ENCODE measurements around the gene PRR36.
"Not testable (repeated sequence)": the region's sequence is repeated elsewhere in the genome, so short reads cannot be mapped to it uniquely, and the experiment has no call there.

Gene PRR36

DNA sequence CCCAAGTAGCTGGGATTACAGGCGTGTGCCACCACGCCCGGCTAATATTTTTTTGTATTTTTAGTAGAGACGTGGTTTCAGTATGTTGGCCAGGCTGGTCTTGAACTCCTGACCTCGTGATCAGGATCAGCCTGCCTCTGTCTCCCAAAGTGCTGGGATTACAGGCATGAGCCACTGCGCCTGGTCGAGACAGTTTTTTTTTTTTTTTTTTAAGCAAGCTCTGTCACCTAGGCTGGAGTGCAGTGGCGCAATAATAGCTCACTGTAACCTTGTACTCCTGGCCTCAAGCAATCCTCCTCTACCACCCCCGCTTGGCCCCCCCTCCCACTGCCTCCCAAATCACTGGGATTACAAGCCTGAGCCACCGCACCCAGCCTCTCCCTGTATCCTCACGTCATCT lies 23.1 kb upstream of the PRR36 start:
- Mint-ChIP-seq H3K36me3 (no peaks in the 10 kb centered on the region), H3K27ac (peak overlapping the region; percentile 78), H3K9me3 (no peaks in the 10 kb centered on the region), H3K4me1 (peaks cover 5% of the 10 kb centered on the region), H3K4me3 (no peak overlapping the region), H3K27me3 (peaks cover 39% of the 10 kb centered on the region)
- DNase-seq: no peak
- CTCF ChIA-PET: no interaction called here

DNA sequence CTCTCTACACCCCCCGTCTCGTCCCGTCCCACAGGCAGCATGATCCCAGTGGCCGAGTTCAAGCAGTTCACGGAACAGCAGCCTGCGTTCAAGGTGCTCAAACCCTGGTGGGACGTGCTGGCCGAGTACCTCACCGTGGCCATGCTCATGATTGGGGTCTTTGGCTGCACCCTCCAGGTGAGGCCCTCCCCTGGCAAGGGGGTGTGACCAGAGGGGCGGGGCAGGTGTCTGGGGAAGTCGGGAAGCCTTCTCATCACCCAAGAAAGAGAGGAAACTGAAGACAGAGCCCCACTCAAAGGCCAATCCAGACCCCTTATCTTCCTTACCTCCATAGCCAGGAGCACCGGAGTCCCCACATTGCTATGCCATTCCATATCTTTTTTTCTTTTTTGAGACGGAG lies 21.4 kb upstream of the PRR36 start:
- no peak for DNase-seq
- CTCF ChIA-PET: no interaction called here
- Mint-ChIP-seq H3K36me3 (no peaks in the 10 kb centered on the region), H3K9me3 (no peaks in the 10 kb centered on the region), H3K4me3 (no peak overlapping the region), H3K4me1 (no peaks in the 10 kb centered on the region), H3K27me3 (peaks cover 48% of the 10 kb centered on the region), H3K27ac (no peak overlapping the region)

DNA sequence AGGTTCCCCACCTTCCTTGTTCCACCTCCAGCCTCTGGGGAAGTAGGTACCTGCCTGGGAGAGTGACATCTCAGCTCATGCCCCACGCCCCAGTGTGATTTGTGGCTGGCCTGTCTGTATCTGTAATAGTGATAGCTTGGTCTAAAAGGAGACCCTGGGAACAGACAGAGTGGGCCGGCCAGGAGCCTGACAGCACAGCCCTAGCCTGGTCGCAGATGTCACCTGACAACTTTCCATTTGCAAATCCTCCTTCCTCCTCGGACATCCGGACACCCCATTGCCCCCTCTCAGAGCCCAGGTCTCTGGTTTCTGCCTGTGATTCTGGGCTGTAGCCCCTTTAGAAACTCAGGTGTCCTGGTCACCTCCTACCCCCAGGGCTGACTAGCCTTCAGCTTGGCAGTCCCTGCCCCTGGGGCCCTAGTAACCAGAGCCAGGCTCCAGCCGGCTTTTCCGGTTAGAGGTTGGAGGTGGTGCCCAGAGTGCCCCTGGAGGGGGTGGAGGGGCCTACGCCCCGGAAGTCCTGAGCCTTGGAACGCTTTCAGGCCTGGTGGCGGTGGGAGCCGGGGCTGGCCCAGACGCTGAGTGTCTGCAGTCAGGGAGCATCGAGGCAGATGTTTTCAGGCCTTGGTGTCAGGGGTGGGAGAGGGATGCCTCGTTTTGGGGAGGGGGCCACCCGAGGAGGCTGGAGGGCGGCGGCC lies 20.6 kb upstream of the PRR36 start:
- no peak overlapping the region for H3K4me3 Mint-ChIP-seq
- no peak overlapping the region for H3K27ac Mint-ChIP-seq
- no peaks in the 10 kb centered on the region for H3K36me3 Mint-ChIP-seq
- H3K27me3 Mint-ChIP-seq: peaks cover 53% of the 10 kb centered on the region
- H3K4me1 Mint-ChIP-seq: no peaks in the 10 kb centered on the region
- H3K9me3 Mint-ChIP-seq: no peaks in the 10 kb centered on the region
- CTCF ChIA-PET: no interaction called here
- no peak for DNase-seq

GRCh38 chr19:7893362-7894101 lies 19.3 kb upstream of the PRR36 start:
- H3K4me1 Mint-ChIP-seq, H3K36me3 Mint-ChIP-seq, H3K27ac Mint-ChIP-seq, H3K4me3 Mint-ChIP-seq, DNase-seq, CTCF ChIA-PET, H3K9me3 Mint-ChIP-seq: not testable (repeated sequence)
- H3K27me3 Mint-ChIP-seq: peaks cover 65% of the 10 kb centered on the region

GRCh38 chr19:7888826-7889217 lies 14.6 kb upstream of the PRR36 start:
- H3K9me3 Mint-ChIP-seq: no peaks in the 10 kb centered on the region
- no peak overlapping the region for H3K4me3 Mint-ChIP-seq
- CTCF ChIA-PET: interaction anchor here (1.0 kb wide), 1 partner anchor 19 kb away, joined by 3 read pairs; no protein-coding TSS in a partner anchor
- peaks cover 82% of the 10 kb centered on the region for H3K27me3 Mint-ChIP-seq
- H3K36me3 Mint-ChIP-seq: no peaks in the 10 kb centered on the region
- no peaks in the 10 kb centered on the region for H3K4me1 Mint-ChIP-seq
- H3K27ac Mint-ChIP-seq: no peak overlapping the region
- DNase-seq: no peak

GRCh38 chr19:7888145-7888825 lies 14.1 kb upstream of the PRR36 start, which contains the start of gene LRRC8E:
Gene LRRC8E, plus strand, starts transcription at chr19:7888510. Its CDS starts 7,094 bp downstream, at chr19:7895604.
- Mint-ChIP-seq H3K4me1 (no peaks in the 10 kb centered on the region), H3K4me3 (no peak within 1 kb of the TSS), H3K9me3 (no peaks in the 10 kb centered on the region), H3K27ac (peak within 1 kb of the TSS; percentile 45), H3K36me3 (no peaks in the 10 kb centered on the region), H3K27me3 (peaks cover 77% of the 10 kb centered on the region)
- CTCF ChIA-PET: no interaction called here
- peak; percentile 61 for DNase-seq

- no peaks in the 10 kb centered on the region for H3K4me1 Mint-ChIP-seq
- no peak for DNase-seq
- H3K36me3 Mint-ChIP-seq: no peaks in the 10 kb centered on the region
- H3K27ac Mint-ChIP-seq: no peak overlapping the region
- peaks cover 73% of the 10 kb centered on the region for H3K27me3 Mint-ChIP-seq
- H3K9me3 Mint-ChIP-seq: no peaks in the 10 kb centered on the region
- CTCF ChIA-PET: no interaction called here
- H3K4me3 Mint-ChIP-seq: no peak overlapping the region
Observed at GRCh38 chr19:7887408-7888144, 13.4 kb upstream of the PRR36 start.

DNA sequence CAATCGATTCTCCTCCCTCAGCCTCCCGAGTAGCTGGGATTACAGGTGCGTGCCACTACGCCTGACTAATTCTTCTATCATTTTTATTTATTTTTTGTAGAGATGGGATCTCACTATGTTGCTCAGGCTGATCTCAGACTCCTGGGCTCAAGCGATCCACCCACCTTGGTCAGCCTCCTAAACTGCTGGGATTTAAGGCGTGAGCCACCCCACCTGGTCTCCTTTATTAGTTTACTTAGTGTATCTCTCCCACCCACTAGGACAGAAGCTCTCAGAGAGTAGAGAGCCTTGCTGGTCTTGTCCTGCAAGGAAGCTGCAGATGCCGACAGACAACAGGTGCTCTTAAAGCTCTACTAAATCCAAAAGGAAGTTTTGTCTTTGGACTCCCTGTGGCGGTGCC lies 11.6 kb upstream of the PRR36 start:
- DNase-seq: no peak
- Mint-ChIP-seq H3K27ac (no peak overlapping the region), H3K4me1 (no peaks in the 10 kb centered on the region), H3K36me3 (no peaks in the 10 kb centered on the region), H3K4me3 (no peak overlapping the region), H3K9me3 (no peaks in the 10 kb centered on the region), H3K27me3 (peaks cover 57% of the 10 kb centered on the region)
- CTCF ChIA-PET: no interaction called here

DNA sequence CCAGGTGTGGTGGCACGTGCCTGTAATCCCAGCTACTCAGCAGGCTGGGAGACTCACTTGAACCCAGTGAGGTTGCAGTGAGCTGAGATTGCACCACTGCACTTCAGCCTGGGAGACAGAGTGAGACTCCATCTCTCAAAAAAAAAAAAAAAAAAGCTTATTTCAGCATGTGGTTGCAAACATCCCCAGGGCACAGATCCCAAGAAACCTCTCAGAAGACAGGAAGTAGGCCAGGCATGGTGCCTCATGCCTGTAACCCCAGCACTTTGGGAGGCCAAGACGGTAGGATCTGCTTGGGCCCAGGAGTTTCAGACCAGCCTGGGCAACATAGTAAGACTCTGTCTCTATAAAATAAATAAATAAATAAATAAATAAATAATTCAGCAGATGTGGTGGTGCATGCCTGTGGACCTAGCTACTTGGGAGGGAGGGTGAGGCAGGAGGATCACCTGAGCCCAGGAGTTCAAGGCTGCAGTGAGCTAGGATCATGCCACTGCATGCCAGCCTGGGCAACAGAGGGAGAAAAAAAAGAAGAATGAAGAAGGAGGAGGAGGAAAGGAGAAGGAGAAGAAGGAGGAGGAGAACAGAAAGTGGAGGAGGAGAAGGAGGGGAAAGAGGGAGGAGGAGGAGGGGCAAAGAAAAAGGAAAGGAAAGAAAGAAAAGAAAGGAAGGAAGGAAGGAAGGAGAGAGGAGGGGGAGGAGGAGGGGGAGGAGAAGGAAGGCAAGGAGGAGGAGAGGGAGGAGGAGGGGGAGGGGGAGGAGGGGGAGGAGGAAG lies 9.8 kb upstream of the PRR36 start:
- no peaks in the 10 kb centered on the region for H3K36me3 Mint-ChIP-seq
- CTCF ChIA-PET: interaction anchor here (0.6 to 1.3 kb wide), 4 partner anchors 13 to 60 kb away, joined by 3 to 4 read pairs (median 3); partner anchors contain the start of genes MAP2K7 and TIMM44
- H3K4me3 Mint-ChIP-seq: no peak overlapping the region
- H3K27ac Mint-ChIP-seq: no peak overlapping the region
- H3K4me1 Mint-ChIP-seq: no peaks in the 10 kb centered on the region
- H3K27me3 Mint-ChIP-seq: peaks cover 42% of the 10 kb centered on the region
- DNase-seq: no peak
- no peaks in the 10 kb centered on the region for H3K9me3 Mint-ChIP-seq

DNA sequence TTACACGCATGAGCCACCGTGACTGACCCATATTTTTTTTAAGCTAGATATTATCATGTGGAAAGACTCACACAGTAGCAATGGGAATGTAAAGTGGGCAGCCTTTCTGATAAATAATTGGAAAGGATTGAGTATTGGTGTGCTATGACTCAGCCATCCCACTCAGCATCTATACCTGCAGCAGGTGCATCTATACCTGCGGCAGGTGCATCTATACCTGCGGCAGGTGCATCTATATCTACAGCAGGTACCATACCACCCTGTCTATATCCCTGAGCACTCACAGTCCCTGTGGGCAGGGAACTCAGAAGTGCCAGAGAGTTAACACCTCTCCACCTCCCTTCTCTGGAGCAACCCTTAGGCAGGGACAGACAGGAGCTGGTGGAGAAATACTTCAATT lies 8.9 kb upstream of the PRR36 start:
- peaks cover 33% of the 10 kb centered on the region for H3K27me3 Mint-ChIP-seq
- H3K27ac Mint-ChIP-seq: no peak overlapping the region
- DNase-seq: no peak
- H3K9me3 Mint-ChIP-seq: no peaks in the 10 kb centered on the region
- no peak overlapping the region for H3K4me3 Mint-ChIP-seq
- no peaks in the 10 kb centered on the region for H3K36me3 Mint-ChIP-seq
- CTCF ChIA-PET: interaction anchor here (0.6 to 1.3 kb wide), 4 partner anchors 12 to 61 kb away, joined by 3 to 4 read pairs (median 3); partner anchors contain the start of genes MAP2K7 and TIMM44
- H3K4me1 Mint-ChIP-seq: no peaks in the 10 kb centered on the region

- Mint-ChIP-seq H3K36me3 (no peaks in the 10 kb centered on the region), H3K27ac (no peak overlapping the region), H3K9me3 (no peaks in the 10 kb centered on the region), H3K27me3 (peaks cover 21% of the 10 kb centered on the region), H3K4me3 (no peak overlapping the region), H3K4me1 (peaks cover 2% of the 10 kb centered on the region)
- no peak for DNase-seq
- CTCF ChIA-PET: interaction anchor here (1.4 to 2.2 kb wide), 3 partner anchors 13 to 42 kb away, joined by 3 to 10 read pairs (median 3); no protein-coding TSS in a partner anchor
Observed at GRCh38 chr19:7881910-7882309, 7.7 kb upstream of the PRR36 start.

DNA sequence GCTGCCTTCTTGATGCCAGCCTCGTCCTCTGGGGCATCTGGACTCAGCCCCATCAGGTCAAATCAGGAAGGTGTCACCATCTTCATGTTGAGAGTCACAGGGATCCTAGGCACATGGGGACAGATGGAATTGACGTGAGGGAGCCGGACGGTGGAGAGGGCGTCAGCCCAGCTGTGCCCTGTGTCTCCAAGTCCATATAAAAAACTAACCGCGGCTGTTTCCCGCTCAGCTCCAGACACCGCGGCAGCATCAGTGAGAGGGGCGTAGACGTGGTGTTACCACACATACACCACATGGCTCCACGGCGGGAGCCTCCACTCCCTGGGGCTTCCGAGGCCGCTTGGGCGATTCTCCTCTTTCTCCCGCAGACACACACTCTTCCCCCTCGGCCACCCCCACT lies 5.6 kb upstream of the PRR36 start:
- Mint-ChIP-seq H3K4me1 (peaks cover 11% of the 10 kb centered on the region), H3K27me3 (peaks cover 23% of the 10 kb centered on the region), H3K36me3 (no peaks in the 10 kb centered on the region), H3K27ac (no peak overlapping the region), H3K9me3 (no peaks in the 10 kb centered on the region), H3K4me3 (no peak overlapping the region)
- CTCF ChIA-PET: interaction anchor here (2.2 kb wide), 1 partner anchor 11 kb away, joined by 10 read pairs; no protein-coding TSS in a partner anchor
- DNase-seq: peak; percentile 35

GRCh38 chr19:7879111-7879807 lies 5.1 kb upstream of the PRR36 start:
- DNase-seq: no peak
- Mint-ChIP-seq H3K4me1 (peaks cover 15% of the 10 kb centered on the region), H3K4me3 (no peak overlapping the region), H3K36me3 (no peaks in the 10 kb centered on the region), H3K27ac (no peak overlapping the region), H3K9me3 (no peaks in the 10 kb centered on the region), H3K27me3 (peaks cover 27% of the 10 kb centered on the region)
- CTCF ChIA-PET: interaction anchor here (1.0 kb wide), 1 partner anchor 10 kb away, joined by 4 read pairs; no protein-coding TSS in a partner anchor
